OCI-M2 (cell line): ENCODE data around the gene ASPG.

Source experiments
- DNase-seq: peaks from one replicate; lab custom pipeline; 2025; ENCODE audit not compliant: unreplicated experiment; lab: John Stamatoyannopoulos, UW

Gene ASPG

GRCh38 chr14:104116288-104116755 is 30.8 kb downstream of the ASPG start:
- DNase-seq = no peak

- no peak for DNase-seq
Observed at GRCh38 chr14:104116756-104117340, 31.3 kb downstream of the ASPG start.

GRCh38 chr14:104117341-104118005 is 32.0 kb downstream of the ASPG start:
- no peak for DNase-seq

- no peak for DNase-seq
Observed at GRCh38 chr14:104118006-104118844, 32.7 kb downstream of the ASPG start.

- no peak for DNase-seq
Observed at GRCh38 chr14:104119119-104119487, 33.6 kb downstream of the ASPG start.

GRCh38 chr14:104119488-104120251 is 34.2 kb downstream of the ASPG start:
- no peak for DNase-seq

- DNase-seq = no peak
Observed at GRCh38 chr14:104120281-104120741, 34.8 kb downstream of the ASPG start.

GRCh38 chr14:104121142-104121541 is 35.6 kb downstream of the ASPG start:
- no peak for DNase-seq

- DNase-seq = no peak
Observed at GRCh38 chr14:104123879-104124278, 38.4 kb downstream of the ASPG start.

GRCh38 chr14:104125011-104125410 is 39.5 kb downstream of the ASPG start:
- DNase-seq = no peak

- DNase-seq = no peak
Observed at GRCh38 chr14:104126753-104127152, 41.3 kb downstream of the ASPG start.

- DNase-seq = no peak
Observed at GRCh38 chr14:104128981-104129380, 43.5 kb downstream of the ASPG start.

GRCh38 chr14:104129556-104129955 is 44.1 kb downstream of the ASPG start:
- no peak for DNase-seq

GRCh38 chr14:104130974-104131651 is 45.6 kb downstream of the ASPG start:
- DNase-seq = no peak

GRCh38 chr14:104131968-104132732 is 46.6 kb downstream of the ASPG start:
- DNase-seq = no peak

GRCh38 chr14:104132981-104133380 is 47.5 kb downstream of the ASPG start:
- DNase-seq = no peak

- no peak for DNase-seq
Observed at GRCh38 chr14:104133496-104133895, 48.0 kb downstream of the ASPG start.

GRCh38 chr14:104134061-104134965 is 48.8 kb downstream of the ASPG start:
- DNase-seq = no peak
